GM21381 (cell line): Measurements from ENCODE around the gene CHN2.

ENCODE experiments used
- ATAC-seq: cut with Tn5 transposase; IDR thresholded peaks from one replicate; pipeline ENCODE4 v1.9.1; 2021; ENCODE audit warnings: mild to moderate bottlenecking, moderate library complexity; ENCODE audit not compliant: unreplicated experiment

The CHN2 gene

GRCh38 chr7:29217113-29217512 lies 22.5 kb downstream of the CHN2 start:
- ATAC-seq = no peak

DNA sequence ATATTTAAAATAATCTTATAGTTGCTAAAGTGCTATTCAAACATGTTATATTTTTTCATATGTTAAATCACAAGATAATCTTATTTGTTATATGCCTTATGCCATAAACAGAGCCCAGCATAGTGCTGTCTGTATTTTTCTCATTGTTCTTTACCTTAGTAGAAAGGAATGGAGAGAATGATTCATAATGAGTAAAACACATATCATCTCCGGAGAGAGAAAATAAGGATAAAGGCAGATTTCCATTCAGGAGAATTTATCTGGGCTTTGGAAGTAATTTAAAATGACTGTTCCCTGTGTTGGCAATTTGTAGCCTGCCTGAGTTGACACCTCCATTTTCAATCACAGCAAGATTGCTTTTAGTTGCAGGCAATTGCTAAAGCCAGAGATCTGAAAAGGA lies 30.2 kb downstream of the CHN2 start:
- ATAC-seq = no peak

- ATAC-seq = no peak
These were observed 33.9 kb downstream of the CHN2 start for GRCh38 chr7:29228289-29229011.

DNA sequence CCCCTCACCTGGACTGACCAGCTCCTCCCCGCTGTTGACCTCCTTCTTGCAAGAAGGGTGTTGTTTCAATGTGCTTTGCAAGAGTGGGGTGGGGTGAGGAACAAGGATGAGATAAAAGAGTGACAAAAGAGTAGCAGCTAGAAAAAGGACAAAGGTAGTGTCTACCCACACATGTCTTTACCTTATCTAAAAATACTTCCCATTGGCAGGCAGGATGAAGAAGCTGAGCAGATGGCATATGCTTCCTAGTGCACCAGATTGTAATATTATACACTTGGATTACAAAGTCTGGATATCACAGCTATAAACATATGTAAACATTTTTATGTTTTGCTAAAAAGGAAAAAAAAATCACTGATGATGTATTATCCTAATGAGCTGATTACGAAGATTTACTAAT lies 34.5 kb downstream of the CHN2 start:
- ATAC-seq = no peak

GRCh38 chr7:29229946-29230345 lies 35.4 kb downstream of the CHN2 start:
- ATAC-seq = no peak

GRCh38 chr7:29230871-29231345 lies 36.3 kb downstream of the CHN2 start:
- no peak for ATAC-seq

- ATAC-seq = no peak
These were observed 37.2 kb downstream of the CHN2 start for GRCh38 chr7:29231671-29232232.

- ATAC-seq = no peak
These were observed 39.9 kb downstream of the CHN2 start for GRCh38 chr7:29234438-29234837.

DNA sequence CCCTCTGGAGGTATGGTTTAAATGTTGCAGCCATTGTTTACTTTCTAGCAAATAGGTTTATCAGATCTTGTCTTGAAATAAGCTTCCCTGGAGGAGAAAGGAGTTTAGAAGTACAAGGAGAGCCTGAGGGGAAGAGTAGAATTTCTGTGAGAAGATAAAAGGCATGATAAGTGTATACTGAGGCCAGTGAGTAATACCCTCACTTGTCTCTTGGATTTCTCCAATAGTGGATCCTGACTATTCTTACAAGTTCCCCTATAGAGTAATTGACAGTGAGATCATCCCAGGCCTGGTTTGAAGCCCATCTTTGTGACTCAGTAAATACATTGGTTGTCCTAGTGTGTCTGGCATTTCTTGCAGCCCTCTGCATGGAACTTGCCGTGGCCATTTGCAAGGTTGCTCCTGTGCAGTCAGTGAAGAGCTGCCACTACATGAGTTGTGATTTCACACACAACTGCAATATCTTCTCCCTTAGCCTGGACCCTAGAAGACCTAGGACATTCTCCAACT lies 41.6 kb downstream of the CHN2 start:
- no peak for ATAC-seq

GRCh38 chr7:29236649-29237048 lies 42.1 kb downstream of the CHN2 start:
- no peak for ATAC-seq

DNA sequence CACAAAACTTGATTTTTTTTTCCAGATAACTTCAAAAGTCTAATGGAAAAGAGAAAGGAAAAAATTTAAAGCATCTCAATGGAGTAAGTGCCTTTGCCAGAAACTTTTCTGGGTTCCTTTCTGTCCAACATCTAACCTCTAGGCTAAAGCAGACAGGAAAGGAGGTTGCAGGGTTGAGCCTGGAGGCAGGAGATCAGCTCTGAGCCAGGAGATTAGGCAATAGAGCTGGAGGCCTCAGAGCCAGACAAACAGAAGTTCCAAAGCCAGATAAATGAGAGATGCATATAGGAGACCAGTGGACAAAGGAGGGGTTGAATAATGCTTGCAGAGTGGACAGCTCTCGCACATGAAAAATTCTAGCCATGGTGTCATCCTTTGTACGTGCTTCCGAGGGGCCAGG lies 42.9 kb downstream of the CHN2 start:
- no peak for ATAC-seq

DNA sequence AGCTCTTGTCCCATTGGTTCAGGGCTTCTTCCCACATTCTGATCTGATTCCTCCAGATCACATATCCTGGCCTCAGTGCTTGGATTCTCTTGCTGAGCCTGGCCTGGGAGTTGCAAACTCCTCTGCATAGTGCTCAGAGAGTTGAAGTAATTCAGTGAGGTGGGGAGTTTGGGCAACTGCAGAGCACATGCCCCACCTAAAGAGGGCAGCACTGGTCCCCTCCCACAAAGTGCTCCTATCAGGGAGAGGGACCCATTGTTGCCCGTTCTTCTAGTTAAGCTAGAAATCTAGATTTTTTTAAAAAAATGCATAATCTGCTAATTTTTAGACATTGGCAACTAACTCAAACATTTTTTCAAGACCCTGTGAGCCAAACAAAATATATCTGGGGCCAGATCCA lies 45.1 kb downstream of the CHN2 start:
- ATAC-seq = no peak

DNA sequence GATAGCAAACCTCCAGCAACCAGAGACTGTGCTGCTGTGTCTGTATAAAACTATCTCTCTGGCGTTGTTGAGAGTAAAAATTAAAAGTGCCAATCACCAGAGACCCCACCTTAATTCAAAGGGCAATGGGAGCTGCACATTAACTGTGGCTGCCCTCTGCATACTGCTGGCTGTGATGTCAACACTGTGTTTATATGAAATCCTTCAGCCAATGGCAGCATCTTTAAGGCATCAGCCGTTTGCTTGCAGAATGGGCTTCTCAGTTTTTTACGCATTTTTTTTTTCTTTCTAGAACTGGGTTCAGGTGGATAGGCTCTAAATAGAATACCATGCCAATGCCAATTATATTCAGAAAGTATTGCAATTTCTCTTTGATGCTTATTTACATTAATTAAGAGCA lies 47.7 kb downstream of the CHN2 start:
- no peak for ATAC-seq

DNA sequence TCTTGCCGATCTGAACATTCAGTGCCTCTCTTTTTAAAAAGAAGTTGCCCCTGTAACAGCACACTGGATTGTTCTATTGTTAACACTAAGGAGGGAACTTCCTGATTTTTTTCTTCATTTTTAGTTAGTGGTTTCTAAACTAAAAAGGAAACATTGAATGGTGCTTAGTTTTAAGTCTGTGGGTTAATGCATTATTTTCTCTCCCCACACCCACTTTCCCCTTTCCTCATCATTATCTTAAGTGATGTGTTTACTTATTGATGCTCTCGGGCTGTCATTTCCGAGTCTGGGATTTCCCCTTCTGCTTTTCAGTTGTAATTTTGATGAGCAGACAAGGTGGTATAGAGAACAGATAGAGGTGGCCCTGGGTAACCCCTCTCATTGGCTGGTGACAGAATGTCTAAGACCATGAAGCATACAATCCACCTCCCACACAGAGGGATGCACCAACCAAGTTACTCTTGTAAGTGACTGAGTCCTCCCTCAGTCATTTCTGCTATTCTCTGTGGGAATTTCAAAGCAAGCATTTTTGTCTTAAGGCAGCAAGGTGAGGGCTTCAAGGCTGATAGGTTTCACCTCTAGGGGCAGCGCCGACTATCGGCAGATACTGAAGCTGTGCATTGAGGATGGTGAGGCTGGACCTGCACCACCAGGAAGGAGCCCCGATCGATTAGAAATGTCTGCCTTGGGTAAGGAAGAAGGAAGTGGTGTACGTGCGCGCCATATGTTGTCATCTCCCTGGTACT lies 49.5 kb downstream of the CHN2 start:
- ATAC-seq = no peak

DNA sequence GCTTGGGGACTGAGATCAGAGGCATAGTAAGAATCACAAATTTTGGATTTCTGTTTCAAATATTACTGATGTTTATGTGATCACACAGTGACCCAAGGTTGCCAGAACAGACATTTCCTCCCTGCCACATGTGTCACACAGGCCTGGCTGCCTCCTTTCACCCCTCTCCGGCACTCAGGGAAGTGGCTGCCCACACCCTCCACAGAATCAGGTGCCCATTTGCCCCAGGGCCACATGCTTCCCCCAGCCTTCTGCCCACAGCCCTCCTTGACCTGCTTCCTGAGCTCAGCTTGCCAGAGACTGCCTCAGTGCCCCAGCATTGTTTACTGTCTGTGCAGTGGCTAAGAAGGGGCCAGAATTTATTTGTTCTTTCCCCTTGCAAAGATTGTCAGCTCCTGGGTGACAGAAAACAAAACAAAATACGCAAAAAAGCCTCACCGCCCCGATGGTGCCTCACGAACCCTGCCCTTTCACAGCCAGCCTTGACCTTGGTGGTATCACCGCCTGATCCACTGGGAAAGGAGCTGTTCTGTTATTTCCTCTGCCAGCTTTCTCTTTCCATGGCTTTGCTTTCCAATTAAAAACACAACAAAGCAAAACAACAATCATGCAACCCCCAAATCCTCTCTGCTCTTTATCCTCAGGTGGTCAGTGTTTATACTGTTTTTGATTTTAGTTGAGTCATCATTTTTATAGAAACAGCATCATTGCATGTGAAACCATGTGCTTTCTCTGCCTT lies 52.8 kb downstream of the CHN2 start:
- no peak for ATAC-seq

DNA sequence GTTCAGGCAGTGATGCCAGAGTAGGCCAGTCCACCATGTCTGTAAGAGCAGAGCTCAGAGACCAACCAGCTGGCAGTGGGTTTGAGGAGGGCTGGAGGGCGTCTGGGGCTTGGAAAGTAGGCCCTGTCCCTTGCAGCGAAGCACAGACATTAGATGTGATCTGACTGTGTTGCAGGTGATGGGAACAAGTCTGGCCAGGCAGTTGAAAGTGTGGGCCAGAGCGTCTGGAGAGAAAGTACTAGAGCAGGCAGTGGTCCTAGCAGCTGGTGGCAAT lies 53.3 kb downstream of the CHN2 start:
- ATAC-seq = no peak

DNA sequence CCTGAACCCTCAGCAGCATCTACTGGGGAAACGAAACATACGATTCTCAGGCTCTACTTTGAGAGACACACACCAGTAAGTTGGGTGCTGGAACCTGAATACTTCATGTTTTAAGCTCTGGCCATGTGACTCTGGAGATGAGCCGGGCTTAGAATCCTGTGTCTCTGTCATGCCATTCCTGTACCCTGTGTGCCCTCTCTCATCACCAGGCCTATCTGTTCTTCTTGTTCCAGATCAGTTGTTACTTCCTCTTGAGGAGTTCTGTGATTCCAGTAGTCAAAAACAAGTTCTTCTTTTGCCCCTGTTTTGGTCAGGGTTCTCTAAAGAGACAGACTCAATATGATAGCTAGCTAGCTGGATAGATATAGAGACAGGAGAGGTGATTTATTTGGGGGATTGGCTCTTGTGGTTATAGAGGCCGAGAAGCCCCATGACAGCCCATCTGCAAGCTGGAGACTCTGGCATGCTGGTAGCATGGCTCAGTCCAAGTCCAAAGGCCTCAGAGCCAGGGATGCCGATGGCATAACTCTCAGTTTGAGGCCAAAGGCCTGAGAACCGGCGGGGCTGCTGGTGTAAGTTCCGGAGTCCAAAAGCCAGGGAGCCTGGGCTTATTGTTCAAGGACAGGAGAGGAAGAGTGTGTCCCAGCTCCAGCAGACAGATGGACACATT lies 54.3 kb downstream of the CHN2 start:
- ATAC-seq = no peak

- no peak for ATAC-seq
These were observed 54.8 kb downstream of the CHN2 start for GRCh38 chr7:29249383-29249750.

DNA sequence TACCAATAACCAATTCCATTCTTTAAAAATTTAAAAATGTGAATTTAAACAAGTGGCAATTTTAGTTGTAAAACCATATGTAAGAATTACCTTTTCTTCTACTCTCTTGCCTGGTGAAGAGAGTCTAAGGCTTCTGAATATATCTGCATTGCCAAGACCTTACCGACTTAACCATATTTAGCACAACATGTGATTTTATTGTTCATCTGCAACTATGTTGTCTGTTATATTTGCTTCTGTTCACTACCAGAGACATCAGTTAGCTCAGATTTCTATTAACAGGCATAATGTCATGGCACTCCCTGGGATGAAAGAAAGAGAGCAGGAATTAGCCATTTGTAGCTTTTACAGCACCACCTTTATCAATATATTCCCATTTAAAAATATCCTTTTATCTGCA lies 55.3 kb downstream of the CHN2 start:
- no peak for ATAC-seq

GRCh38 chr7:29253225-29253624 lies 58.6 kb downstream of the CHN2 start:
- no peak for ATAC-seq

DNA sequence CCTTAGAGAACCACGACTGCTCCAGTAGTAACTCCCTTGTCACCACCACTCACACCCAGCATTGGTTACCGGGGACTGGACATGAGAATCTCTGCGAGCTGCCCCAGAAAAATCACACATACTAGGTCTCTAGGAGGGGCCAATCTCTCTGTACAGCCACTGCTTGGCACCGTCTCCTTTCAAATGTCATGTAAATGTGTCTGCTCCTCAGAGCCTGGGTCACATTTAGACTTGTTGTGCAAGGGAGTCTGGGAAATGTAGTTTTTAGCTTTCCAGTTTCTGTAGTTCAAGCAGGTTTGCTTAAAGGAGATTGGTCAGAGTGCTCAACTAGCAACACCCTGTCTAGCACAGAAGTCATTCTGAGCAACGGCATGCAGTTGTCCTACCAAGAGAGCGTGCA lies 60.0 kb downstream of the CHN2 start:
- ATAC-seq = no peak
